ENCODE data around the gene DOCK9. TPM values are rescaled to one million over a fixed set of nuclear protein-coding genes. Genes with fewer than 3 reads are reported as not detected.

DOCK9 gene
- total RNA-seq, 1 donor from 2014 or later, result 46.2 TPM

DNA sequence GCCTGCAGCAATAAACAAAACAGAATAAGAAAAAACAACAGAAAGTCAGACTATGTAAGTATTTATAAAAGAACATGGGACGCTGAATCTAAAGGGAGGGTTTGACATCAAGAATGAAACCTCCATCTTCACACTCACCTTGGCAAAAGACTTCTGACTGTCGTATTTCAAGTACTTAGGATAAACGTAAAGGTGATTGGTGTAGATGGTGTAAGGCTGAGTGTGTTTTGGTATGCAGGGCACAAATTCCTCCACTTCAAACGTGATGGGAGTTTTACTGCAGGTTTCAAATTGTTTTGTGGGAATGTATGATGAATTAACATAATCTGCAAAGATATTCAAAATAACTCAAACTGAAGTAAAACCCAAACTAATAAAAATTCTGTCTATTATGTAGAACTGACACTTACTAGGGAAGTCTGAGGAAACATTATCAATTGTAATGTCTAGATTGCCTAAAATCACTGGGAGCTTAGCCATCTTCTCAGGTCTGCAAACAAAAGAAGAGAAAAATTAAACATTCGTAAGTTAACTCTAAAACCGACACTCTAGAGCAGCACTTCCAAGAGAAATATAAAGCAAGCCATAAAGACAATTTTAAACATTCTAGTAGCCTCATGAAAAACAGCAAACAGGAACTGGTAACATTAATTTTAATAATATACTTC is 89.5 kb downstream of the DOCK9 start:
- H3K4me1 Mint-ChIP-seq (ENCODE audit: unreplicated experiment), result peaks cover 14% of the 10 kb centered on the region
- no peak for DNase-seq (ENCODE audit: extremely low spot score, unreplicated experiment)
- no peak overlapping the region for H3K4me3 Mint-ChIP-seq
- H3K36me3 Mint-ChIP-seq, result peaks cover 8% of the 10 kb centered on the region
- no peaks in the 10 kb centered on the region for H3K9me3 Mint-ChIP-seq
- H3K27me3 Mint-ChIP-seq, result no peaks in the 10 kb centered on the region
- no peak overlapping the region for H3K27ac Mint-ChIP-seq
- TF ChIP-seq, protein P1, sequence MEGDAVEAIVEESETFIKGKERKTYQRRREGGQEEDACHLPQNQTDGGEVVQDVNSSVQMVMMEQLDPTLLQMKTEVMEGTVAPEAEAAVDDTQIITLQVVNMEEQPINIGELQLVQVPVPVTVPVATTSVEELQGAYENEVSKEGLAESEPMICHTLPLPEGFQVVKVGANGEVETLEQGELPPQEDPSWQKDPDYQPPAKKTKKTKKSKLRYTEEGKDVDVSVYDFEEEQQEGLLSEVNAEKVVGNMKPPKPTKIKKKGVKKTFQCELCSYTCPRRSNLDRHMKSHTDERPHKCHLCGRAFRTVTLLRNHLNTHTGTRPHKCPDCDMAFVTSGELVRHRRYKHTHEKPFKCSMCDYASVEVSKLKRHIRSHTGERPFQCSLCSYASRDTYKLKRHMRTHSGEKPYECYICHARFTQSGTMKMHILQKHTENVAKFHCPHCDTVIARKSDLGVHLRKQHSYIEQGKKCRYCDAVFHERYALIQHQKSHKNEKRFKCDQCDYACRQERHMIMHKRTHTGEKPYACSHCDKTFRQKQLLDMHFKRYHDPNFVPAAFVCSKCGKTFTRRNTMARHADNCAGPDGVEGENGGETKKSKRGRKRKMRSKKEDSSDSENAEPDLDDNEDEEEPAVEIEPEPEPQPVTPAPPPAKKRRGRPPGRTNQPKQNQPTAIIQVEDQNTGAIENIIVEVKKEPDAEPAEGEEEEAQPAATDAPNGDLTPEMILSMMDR (conservative IDR thresholded peaks at IDR 0.05), result no peak

DNA sequence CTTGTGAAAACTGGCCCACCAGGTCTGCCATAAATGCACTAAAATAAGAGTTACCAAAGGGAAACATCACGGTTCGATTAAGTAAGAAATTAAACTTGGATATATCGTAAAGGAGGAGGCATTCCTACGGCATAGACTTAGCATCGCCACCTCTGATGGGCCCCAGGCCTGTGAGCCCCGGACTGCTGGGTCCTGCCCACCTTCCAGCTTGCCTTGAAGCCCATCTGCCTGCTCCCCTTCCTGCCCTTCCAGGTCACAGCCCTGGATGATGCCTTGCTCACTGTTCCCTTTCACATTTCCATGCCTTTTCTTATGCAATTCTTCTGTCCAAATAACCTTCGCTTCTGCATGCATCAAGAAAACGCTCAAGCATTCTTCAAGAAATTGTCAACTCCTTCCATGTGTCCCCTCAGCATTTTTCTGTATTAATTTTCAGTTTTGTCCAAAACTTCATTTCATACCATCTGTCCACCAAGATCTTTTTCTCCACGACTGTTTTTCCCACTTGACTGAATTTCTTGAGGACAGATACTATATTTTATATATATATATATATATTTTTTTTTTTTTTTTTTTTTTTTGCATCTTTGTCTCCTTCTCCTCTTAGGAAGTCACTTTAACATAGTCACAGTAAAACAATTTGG is 91.2 kb downstream of the DOCK9 start:
- Mint-ChIP-seq H3K27ac (no peak overlapping the region), H3K9me3 (no peaks in the 10 kb centered on the region), H3K4me3 (no peak overlapping the region)

DNA sequence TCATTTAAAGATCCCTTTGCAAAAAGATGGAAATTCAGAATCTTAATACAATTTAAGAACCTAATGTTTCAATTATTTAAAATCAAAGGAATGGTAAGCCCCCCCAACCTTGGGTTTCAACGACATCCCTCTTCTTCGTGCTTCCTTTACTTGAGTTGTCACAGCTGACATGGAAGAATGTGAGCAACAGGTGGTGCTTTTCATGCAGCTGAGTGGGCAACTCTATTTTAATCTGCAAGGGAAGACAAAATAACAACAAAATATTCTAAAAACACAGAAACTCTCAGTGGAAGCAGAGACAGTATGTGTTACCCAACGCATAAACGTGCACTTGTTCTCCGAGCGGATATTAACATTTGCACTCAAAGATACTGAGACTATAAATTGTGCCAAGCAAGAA is 92.3 kb downstream of the DOCK9 start:
- peaks cover 29% of the 10 kb centered on the region for H3K36me3 Mint-ChIP-seq
- H3K27me3 Mint-ChIP-seq, result no peaks in the 10 kb centered on the region
- H3K9me3 Mint-ChIP-seq, result no peaks in the 10 kb centered on the region

More for the DNA sequence above, 91.2 kb downstream of the DOCK9 start:
- DNase-seq (ENCODE audit: extremely low spot score, unreplicated experiment), result no peak
- peaks cover 5% of the 10 kb centered on the region for H3K4me1 Mint-ChIP-seq (ENCODE audit: unreplicated experiment)
- H3K27me3 Mint-ChIP-seq, result no peaks in the 10 kb centered on the region
- TF ChIP-seq, protein P1 (conservative IDR thresholded peaks at IDR 0.05), result no peak
- H3K36me3 Mint-ChIP-seq, result peaks cover 18% of the 10 kb centered on the region

DNA sequence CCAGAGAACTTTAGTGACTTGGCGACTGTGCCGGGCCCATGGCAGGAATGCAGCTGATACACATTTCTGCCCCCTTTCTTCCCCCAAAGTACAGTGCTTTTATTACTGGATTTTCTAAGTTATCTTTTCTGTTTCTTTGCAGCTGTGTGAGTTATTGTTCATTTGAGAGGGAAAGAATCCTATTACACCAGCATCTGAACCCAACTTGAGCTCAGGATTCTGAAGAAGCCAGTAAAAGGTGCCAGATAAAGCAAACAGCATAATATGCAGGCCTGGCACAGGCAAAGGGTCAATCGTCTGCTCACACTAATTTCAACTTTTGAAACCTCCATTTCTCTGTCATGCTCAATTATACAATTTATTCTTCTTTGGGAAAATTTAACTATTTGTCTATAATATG is 93.9 kb downstream of the DOCK9 start:
- no peak for DNase-seq (ENCODE audit: extremely low spot score, unreplicated experiment)
- Mint-ChIP-seq H3K9me3 (no peaks in the 10 kb centered on the region), H3K4me1 (ENCODE audit: unreplicated experiment) (no peaks in the 10 kb centered on the region), H3K27ac (no peak overlapping the region), H3K36me3 (peaks cover 36% of the 10 kb centered on the region), H3K27me3 (no peaks in the 10 kb centered on the region), H3K4me3 (no peak overlapping the region)
- TF ChIP-seq, protein P1 (conservative IDR thresholded peaks at IDR 0.05), result no peak

More for the DNA sequence above, 92.3 kb downstream of the DOCK9 start:
- TF ChIP-seq, protein P1 (conservative IDR thresholded peaks at IDR 0.05), result no peak
- DNase-seq (ENCODE audit: extremely low spot score, unreplicated experiment), result no peak
- no peak overlapping the region for H3K27ac Mint-ChIP-seq
- no peak overlapping the region for H3K4me3 Mint-ChIP-seq
- no peaks in the 10 kb centered on the region for H3K4me1 Mint-ChIP-seq (ENCODE audit: unreplicated experiment)

DNA sequence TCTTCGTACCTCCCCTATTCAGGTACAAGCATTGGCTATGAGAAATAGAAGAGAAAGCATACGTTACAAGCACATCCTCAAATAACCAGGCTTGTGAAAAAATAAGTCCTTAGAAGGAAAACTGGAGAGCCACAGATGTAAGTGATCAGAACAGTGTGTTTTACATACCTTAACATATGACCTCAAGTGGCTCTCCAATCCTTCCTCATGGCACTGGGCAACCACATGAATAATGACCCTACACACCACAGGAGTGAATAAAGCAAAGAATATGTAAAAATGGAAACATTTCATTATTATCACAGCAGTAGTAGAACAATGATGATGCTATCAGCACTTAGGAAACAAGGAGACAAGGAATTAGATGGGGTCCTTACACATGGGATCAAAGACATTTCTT is 96.5 kb downstream of the DOCK9 start:
- Mint-ChIP-seq H3K4me1 (ENCODE audit: unreplicated experiment) (no peaks in the 10 kb centered on the region), H3K27ac (no peak overlapping the region), H3K4me3 (no peak overlapping the region), H3K36me3 (peaks cover 29% of the 10 kb centered on the region), H3K9me3 (no peaks in the 10 kb centered on the region), H3K27me3 (no peaks in the 10 kb centered on the region)
- TF ChIP-seq, protein P1 (conservative IDR thresholded peaks at IDR 0.05), result no peak
- no peak for DNase-seq (ENCODE audit: extremely low spot score, unreplicated experiment)

Data from type B pancreatic cell (in vitro differentiated cells).